ENCODE results near the gene HTR2B.
"Not testable (repeated sequence)": the region's sequence is repeated elsewhere in the genome, so short reads cannot be mapped to it uniquely, and the experiment has no call there.

The HTR2B gene

DNA sequence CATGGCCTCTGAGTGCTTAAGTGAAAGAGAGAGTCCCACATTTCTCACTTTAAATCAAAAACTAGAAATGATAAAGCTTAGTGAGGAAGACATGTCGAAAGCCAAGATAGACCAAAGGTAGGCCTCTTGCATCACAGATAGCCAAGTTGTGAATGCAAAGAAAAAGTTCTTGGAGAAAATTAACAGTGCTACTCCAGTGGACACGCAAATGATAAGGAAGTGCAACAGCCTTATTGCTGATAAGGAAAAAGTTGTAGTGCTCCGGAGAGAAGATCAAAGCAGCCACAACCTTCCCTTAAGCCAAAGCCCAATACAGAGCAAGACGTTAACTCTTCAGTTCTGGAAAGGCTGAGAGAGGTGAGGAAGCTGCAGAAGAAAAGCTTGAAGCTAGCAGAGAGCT is 36.1 kb downstream of the HTR2B start:
- DNase-seq, result no peak

DNA sequence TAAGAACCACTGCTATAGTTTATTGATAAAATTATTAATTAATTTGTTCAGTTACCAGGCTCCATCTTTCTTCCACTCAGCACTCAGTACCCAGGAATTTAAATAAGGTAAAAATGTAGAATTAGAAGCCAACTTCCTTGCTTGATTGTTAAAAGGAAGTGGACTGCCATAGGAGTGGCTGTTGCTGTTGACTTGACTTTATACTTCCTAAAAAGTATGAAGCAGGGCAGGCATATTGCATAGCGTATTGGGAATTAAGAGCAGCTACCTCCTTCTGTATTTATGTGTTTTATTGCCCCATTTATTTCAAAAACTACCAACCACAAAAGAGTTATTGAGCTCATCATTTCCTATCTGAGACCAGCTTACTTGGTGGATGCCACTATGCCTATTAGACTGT is 40.3 kb downstream of the HTR2B start:
- DNase-seq, result peak; percentile 39 to 43

DNA sequence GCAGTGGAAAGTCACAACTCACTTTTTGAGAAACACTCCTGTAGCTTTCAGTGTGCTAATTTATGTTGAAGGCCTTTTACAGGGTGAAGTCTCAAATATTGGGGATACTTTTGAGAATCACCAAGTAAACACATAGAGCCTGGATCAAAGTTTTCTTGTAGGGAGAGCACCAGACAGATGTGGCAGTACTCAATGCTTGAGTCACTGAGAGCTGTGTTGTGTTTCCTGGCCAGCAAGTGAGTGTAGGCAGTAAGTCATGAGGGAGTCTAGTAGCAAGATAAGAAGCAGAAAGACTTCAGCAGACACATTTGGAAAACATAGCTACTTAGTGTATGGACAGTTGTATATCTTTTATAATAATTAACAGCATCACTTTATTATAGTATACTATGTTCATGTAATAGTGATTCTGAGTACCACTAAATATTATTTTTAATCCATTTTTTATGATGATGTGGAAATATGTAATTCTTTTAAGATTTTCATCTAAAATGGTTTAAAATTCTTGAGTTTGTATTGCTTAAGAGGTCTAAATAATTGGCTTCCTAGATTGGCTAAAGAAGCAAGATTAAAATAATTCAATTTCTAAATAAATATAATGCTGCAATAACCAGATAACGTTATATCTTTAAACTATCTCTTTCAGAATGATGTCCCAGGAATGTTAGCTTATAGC is 55.3 kb downstream of the HTR2B start:
- DNase-seq, result no peak

DNA sequence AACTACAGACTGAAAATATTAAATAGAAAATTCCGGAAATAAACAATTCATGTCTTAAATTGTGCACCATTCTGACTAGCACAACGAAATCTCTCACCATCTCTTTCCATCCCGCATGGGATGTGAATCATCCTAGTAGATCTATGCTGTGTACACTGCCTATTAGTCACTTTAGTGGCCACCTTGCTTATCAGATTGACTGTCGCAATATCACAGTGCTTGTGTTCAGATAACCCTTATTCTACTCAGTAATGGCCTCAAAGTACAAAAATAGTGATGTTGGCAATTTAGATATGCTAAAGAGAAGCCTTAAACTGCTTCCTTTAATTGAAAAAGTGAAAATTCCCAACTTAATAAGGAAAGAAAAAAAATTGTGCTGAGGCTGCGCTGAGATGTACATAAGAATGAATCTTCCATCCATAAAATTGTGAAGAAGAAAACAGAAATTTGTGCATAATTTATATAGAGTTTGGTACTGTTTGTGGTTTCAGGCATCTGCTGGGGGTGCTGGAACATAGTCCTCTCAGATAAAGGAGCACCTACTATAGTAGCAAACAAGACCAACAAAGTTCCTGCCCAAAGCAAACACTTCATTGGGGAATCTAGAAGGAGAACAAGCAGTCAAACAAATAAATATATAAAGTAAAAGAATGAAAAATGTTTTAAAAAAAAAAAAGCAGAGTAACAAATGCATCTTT is 56.2 kb downstream of the HTR2B start:
- DNase-seq, result no peak

DNA sequence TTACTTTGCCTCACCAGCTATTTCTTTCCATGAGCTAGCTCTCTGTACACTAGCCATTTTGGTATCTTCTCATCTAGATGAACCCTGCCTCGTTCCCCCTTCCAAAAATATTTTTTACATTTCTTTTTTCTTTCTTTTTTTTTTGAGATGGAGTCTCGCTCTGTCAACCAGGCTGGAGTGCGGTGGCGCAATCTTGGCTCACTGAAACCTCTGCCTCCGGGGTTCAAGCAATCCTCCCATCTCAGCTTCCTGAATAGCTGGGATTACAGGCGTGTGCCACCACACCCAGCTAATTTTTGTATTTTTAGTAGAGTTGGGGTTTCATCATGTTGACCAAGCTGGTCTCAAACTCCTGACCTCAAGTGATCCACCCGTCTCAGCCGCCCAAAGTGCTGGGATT is 57.3 kb downstream of the HTR2B start:
- DNase-seq, result not testable (repeated sequence)

DNA sequence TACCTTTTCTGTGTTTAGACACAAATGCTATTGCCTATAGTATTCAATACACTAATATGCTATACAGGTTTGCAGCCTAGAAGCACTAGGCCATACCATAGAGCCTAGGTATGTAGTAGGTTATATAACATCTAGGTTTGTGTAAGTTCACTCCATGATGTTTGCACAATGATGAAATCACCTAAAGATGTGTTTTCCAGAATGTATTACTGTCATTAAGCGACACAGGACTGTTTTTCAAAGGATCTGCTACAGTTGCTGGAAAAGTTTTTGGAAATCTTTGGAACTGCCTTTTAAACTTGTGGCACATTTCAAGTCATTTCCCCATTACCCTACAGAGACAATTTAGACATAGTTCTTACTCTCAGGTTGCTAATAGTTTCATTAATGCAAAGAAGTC is 58.9 kb downstream of the HTR2B start:
- DNase-seq, result no peak

DNA sequence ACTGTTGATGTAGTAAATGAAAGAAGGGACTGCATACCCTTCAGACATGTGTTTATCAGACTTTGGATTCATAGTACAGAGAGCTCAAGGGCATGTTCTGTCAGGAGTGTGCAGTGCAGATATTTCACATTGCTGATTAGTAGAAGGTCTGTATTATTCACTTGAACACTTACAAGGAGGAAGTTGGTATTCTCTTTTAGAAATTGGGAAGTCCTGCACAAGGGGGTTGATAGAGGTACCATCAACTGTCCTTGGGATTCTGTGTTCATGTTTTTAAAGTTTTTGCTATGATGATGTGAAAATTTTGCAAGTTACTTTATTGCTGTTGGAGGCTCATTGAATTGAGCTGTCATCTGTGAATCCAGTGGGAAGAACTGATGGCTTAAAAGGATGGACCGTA is 61.5 kb downstream of the HTR2B start:
- DNase-seq, result peak; percentile 12 to 27

DNA sequence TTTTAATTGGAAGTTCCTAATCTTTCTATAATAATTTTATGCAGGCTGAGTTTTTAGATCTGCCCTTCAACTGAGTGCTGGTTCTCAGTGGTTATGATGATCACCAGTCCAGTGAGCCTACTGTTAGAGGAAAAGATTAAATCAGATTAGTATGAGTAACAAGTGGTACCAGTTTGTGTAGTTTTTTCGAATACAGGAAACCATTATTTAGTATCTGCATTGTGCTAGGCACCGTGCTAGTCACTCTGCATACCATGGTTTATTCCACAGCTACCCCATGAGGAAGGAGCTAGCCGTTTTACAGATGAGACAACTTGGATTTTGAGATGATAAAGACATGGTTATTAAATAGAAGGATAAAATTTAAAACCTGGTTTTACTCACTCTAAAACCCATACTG is 62.1 kb downstream of the HTR2B start:
- DNase-seq, result no peak

DNA sequence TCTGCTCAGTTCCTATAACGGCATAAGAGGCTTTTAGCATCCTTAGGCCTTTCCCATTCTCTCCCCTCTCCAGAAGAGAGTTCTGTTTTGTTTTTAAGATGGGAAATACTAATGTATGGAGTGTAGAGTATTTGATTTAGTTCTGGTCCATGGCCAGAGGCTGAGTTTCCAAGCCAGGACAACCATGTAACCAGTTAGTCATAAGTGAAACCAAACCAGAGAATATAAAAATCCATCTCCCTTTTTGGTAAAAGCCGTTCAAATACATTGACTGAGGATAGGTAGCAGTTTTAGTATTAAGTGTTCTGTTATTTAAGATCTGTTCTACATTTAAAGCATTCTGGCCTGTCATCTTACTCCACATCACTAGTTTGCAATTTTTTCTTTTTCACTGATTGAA is 65.1 kb downstream of the HTR2B start:
- DNase-seq, result no peak

DNA sequence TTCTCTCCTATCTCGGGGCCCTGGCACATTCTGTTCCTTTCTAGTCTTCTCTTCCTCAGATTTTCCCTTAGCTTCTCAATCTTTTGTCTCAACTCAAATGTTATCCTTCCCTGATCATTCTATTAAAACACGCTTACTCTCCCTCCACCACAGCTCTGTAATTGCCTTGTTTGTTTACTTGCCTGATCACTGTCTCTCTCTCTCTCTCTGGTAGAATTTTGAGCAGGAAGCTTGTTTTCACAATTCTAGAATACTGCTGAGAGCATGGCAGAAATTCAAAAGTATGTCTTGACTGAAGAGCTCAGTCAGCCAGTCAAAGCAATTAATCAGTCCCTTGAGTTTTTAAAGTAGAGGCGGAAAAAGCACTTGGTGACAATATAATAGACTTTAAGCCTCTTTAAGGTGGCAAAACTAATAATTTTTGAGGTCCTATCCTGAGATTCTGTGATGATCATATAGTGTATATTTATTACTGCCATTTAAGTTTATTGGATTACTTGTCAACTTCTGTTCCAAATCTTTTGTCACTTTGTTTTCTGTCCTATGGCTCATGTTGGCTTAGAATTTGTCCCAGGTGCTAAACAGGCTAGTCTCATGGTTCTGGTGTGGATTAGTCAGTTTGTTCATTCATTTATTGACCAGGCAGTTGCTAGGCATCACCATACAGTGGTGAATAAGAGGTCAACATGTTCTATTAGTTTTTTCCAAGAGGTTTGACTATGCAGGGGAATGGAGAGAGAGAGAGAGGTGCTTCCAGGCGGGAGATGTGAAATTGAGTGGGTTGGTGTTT is 65.9 kb downstream of the HTR2B start:
- DNase-seq, result no peak

Data from inflammatory macrophage treated with lipopolysaccharide for 1 hour (primary cell).